ENCODE measurements around the gene JTB. TPM values are rescaled to one million over a fixed set of nuclear protein-coding genes. Genes with fewer than 3 reads are reported as not detected.

JTB gene
- total RNA-seq, 1 experiment from 2014 or later = 134 TPM

- Histone ChIP-seq H3K4me1 (ENCODE audit: control insufficient read depth, insufficient read depth, low read length) (peaks cover 14% of the 10 kb centered on the region), H3K36me3 (ENCODE audit: control insufficient read depth, insufficient read depth, low read length) (no peaks in the 10 kb centered on the region; the same call in none of the 2 replicates), H3K27me3 (ENCODE audit: control insufficient read depth, insufficient read depth, low read length) (no peaks in the 10 kb centered on the region), H3K4me3 (ENCODE audit: low read depth in 2 of 2, low read length in 2 of 2) (peak overlapping the region; percentile 77 to 78), H3K9me3 (ENCODE audit: control insufficient read depth, insufficient read depth, low read depth, low read length) (no peaks in the 10 kb centered on the region), H3K27ac (ENCODE audit: low read length) (peak overlapping the region; percentile 78)
- intact Hi-C loops (cut with micrococcal nuclease; ENCODE audit: unreplicated experiment) = no loop called here
- in situ Hi-C loops (cut with HindIII; ENCODE audit: low pct_unique_long_range_greater_than_20kb, low sequenced_read_pairs) = no loop called here
- BruUV-seq (replicated peaks) = no TSS peak
- ChIA-PET POLR2A (interaction anchor here (0.6 to 0.7 kb wide), 2 partner anchors 13 to 51 kb away, joined by 3 to 8 read pairs; no protein-coding TSS in a partner anchor), CTCF (interaction anchor here (0.5 to 1.1 kb wide), 8 partner anchors 21 to 1304 kb away, joined by 4 to 12 read pairs (median 6); partner anchors contain the start of gene GATAD2B)
- ATAC-seq (peak; percentile 83), DNase-seq (ENCODE audit: low read depth, low spot score) (no peak)
- TF ChIP-seq POLR2AphosphoS5 (IDR thresholded peaks at IDR 0.05; ENCODE audit: low read depth, low read length) (0 out of 2 replicates have a peak, but pooled peaks have one; percentile 35), TCF7L2 (IDR thresholded peaks at IDR 0.05; ENCODE audit: low read depth, low read length) (no peak), REST (IDR thresholded peaks at IDR 0.05; ENCODE audit: insufficient read depth in 1 of 2, low read depth in 2 of 2, low read length in 1 of 2) (no peak), SIN3A (IDR thresholded peaks at IDR 0.05; ENCODE audit: borderline replicate concordance, insufficient read depth, low read depth, low read length) (peak; percentile 57; the same call in 1 of the 2 replicates), CTCF (IDR thresholded peaks at IDR 0.05) (no peak)
These were observed 31.5 kb downstream of the JTB start for GRCh38 chr1:153945795-153946621.

GRCh38 chr1:153945131-153945794 is 32.2 kb downstream of the JTB start:
- H3K27me3 ChIP-seq (ENCODE audit: control insufficient read depth, insufficient read depth, low read length) = no peaks in the 10 kb centered on the region
- intact Hi-C loops (cut with micrococcal nuclease; ENCODE audit: unreplicated experiment) = no loop called here
- ChIA-PET POLR2A (no interaction called here), CTCF (interaction anchor here (0.6 to 1.1 kb wide), 2 partner anchors 42 to 434 kb away, joined by 4 to 7 read pairs; no protein-coding TSS in a partner anchor)
- peaks cover 14% of the 10 kb centered on the region for H3K4me1 ChIP-seq (ENCODE audit: control insufficient read depth, insufficient read depth, low read length)
- H3K36me3 ChIP-seq (ENCODE audit: control insufficient read depth, insufficient read depth, low read length) = no peaks in the 10 kb centered on the region; the same call in 1 of the 2 replicates
- no TSS peak for BruUV-seq (replicated peaks)
- DNase-seq (ENCODE audit: low read depth, low spot score) (no peak), ATAC-seq (peak; percentile 20)
- peak overlapping the region; percentile 78 for H3K27ac ChIP-seq (ENCODE audit: low read length)
- no peak for TF ChIP-seq POLR2AphosphoS5 (IDR thresholded peaks at IDR 0.05; ENCODE audit: low read depth, low read length)
- no peak for TF ChIP-seq TCF7L2 (IDR thresholded peaks at IDR 0.05; ENCODE audit: low read depth, low read length)
- no peak for TF ChIP-seq SIN3A (IDR thresholded peaks at IDR 0.05; ENCODE audit: borderline replicate concordance, insufficient read depth, low read depth, low read length)
- no peak for TF ChIP-seq REST (IDR thresholded peaks at IDR 0.05; ENCODE audit: insufficient read depth in 1 of 2, low read depth in 2 of 2, low read length in 1 of 2)
- no peak for TF ChIP-seq CTCF (IDR thresholded peaks at IDR 0.05)
- H3K9me3 ChIP-seq (ENCODE audit: control insufficient read depth, insufficient read depth, low read depth, low read length) = no peaks in the 10 kb centered on the region
- peak overlapping the region; percentile 77 to 78 for H3K4me3 ChIP-seq (ENCODE audit: low read depth in 2 of 2, low read length in 2 of 2)
- in situ Hi-C loops (cut with HindIII; ENCODE audit: low pct_unique_long_range_greater_than_20kb, low sequenced_read_pairs) = no loop called here
